HepG2 (cell line): ENCODE results near the gene NEURL4. TPM values are rescaled to one million over a fixed set of nuclear protein-coding genes. Genes with fewer than 3 reads are reported as not detected.

Experiments
- AKAP8 ChIP-seq: sonication (generic); formaldehyde crosslinking; IDR thresholded peaks from 2 replicates; pipeline ENCODE4 v1.5.1; 2020; ENCODE audit warnings: mild to moderate bottlenecking, missing genetic modification reagents
- ATF7-NPFF ChIP-seq: sonication (generic); formaldehyde crosslinking; IDR thresholded peaks from 2 replicates; pipeline ENCODE4 v1.8.1; 2023; ENCODE audit warnings: mild to moderate bottlenecking, low read depth, missing genetic modification reagents, moderate library complexity
- CHCHD3 ChIP-seq: sonication (generic); formaldehyde crosslinking; IDR thresholded peaks from 2 replicates; pipeline ENCODE4 v1.8.0; 2022; ENCODE audit warnings: mild to moderate bottlenecking, missing genetic modification reagents, moderate library complexity
- FOSL2 ChIP-seq: sonication (generic); formaldehyde crosslinking; IDR thresholded peaks from 2 replicates; pipeline ENCODE4 v1.4.0; 2020; ENCODE audit warnings: missing genetic modification reagents
- FOXK2 ChIP-seq: fragments of 450-650 bp; IDR thresholded peaks from 2 replicates; pipeline ENCODE4 v1.6.1; 2016
- HES4 ChIP-seq: sonication (generic); formaldehyde crosslinking; IDR thresholded peaks from 2 replicates; pipeline ENCODE4 v1.9.0; 2021; ENCODE audit warnings: mild to moderate bottlenecking, missing genetic modification reagents, borderline replicate concordance
- HMGXB4 ChIP-seq, 2 experiments: sonication (generic) in 1 of 2; formaldehyde crosslinking in 1 of 2; IDR thresholded peaks; 2 replicates each; pipeline versions ENCODE4 v1.4.0 to v1.6.1; 2018 to 2020; ENCODE audit warnings: missing genetic modification reagents in 2 of 2, borderline replicate concordance in 1 of 2, low read depth in 1 of 2, mild to moderate bottlenecking in 1 of 2, missing biosample characterization in 1 of 2
- JARID2 ChIP-seq: sonication (generic); formaldehyde crosslinking; IDR thresholded peaks from 2 replicates; pipeline ENCODE4 v1.8.1; 2023; ENCODE audit warnings: missing genetic modification reagents, inconsistent platforms; ENCODE audit not compliant: insufficient replicate concordance
- KLF9 ChIP-seq: IDR thresholded peaks from 2 replicates; pipeline ENCODE4 v1.6.1; 2016; ENCODE audit warnings: low read depth
- NCOR1 ChIP-seq: fragments of 200-600 bp; sonication (generic); IDR thresholded peaks from 2 replicates; pipeline ENCODE4 v1.7.0; 2017; ENCODE audit warnings: antibody characterized with exemption, low read length, borderline replicate concordance
- NKX3-1 ChIP-seq: sonication (generic); formaldehyde crosslinking; IDR thresholded peaks from 2 replicates; pipeline ENCODE4 v1.5.0; 2020; ENCODE audit warnings: missing genetic modification reagents
- POLR2A ChIP-seq, 2 experiments: IDR thresholded peaks; 2 replicates each; pipeline ENCODE4 v1.6.1; 2011; ENCODE audit warnings: low read depth in 2 of 2, low read length in 2 of 2, mild to moderate bottlenecking in 1 of 2, moderate library complexity in 1 of 2; ENCODE audit not compliant: insufficient read depth in 1 of 2
- SP1 ChIP-seq, 2 experiments: fragments of 450-650 bp in 1 of 2; sonication (generic) in 1 of 2; formaldehyde crosslinking in 1 of 2; IDR thresholded peaks; 2 replicates each; pipeline versions ENCODE4 v1.4.0 to v1.6.1; 2016 to 2020; ENCODE audit warnings: missing genetic modification reagents in 1 of 2
- TARDBP ChIP-seq: sonication (generic); formaldehyde crosslinking; IDR thresholded peaks from 2 replicates; pipeline ENCODE4 v1.8.0; 2022; ENCODE audit warnings: mild to moderate bottlenecking, missing genetic modification reagents
- TOE1 ChIP-seq: sonication (generic); formaldehyde crosslinking; IDR thresholded peaks from 2 replicates; pipeline ENCODE4 v1.4.0; 2020; ENCODE audit warnings: mild to moderate bottlenecking, missing genetic modification reagents
- ZNF207 ChIP-seq: fragments of 450-650 bp; IDR thresholded peaks from 2 replicates; pipeline ENCODE4 v1.6.1; 2016; ENCODE audit warnings: antibody characterized with exemption, borderline replicate concordance
- ZNF256 ChIP-seq: sonication (generic); formaldehyde crosslinking; conservative IDR thresholded peaks from 2 replicates; pipeline ENCODE4 v1.4.0; 2020; ENCODE audit warnings: missing genetic modification reagents
- ZNF30 ChIP-seq: sonication (generic); formaldehyde crosslinking; IDR thresholded peaks from 2 replicates; pipeline ENCODE4 v1.5.0; 2020; ENCODE audit warnings: mild to moderate bottlenecking, missing genetic modification reagents
- ZNF510 ChIP-seq: sonication (generic); formaldehyde crosslinking; IDR thresholded peaks from 2 replicates; pipeline ENCODE4 v1.4.0; 2020; ENCODE audit warnings: low read depth, mild to moderate bottlenecking, missing genetic modification reagents
- ZNF552 ChIP-seq: sonication (generic); formaldehyde crosslinking; IDR thresholded peaks from 2 replicates; pipeline ENCODE4 v1.9.0; 2022; ENCODE audit warnings: missing genetic modification reagents, mild to moderate bottlenecking, borderline replicate concordance
- polyA plus RNA-seq, 8 experiments: library from polyadenylated mRNA; depleted of rRNA in 3 of 8; stranded (reverse) in 7 of 8; unstranded in 1 of 8; fragments of >200 nt; fragmentation: Illumina TruSeq in 4 of 8; extraction: Trizol in 4 of 8; gene quantifications; 2 replicates each; pipeline versions ENCODE4 v1.2.1 to v1.2.3, GENCODE V29; 2011 to 2016; ENCODE audit warnings: low read depth in 4 of 8, missing spikeins in 1 of 8, mixed read lengths in 1 of 8; ENCODE audit not compliant: insufficient read depth in 1 of 8
- total RNA-seq, 5 experiments: library from RNA; depleted of rRNA; stranded (reverse); fragments of >200 nt; fragmentation: Illumina TruSeq; extraction: Trizol; gene quantifications; 2 replicates each; pipeline ENCODE4 v1.2.3, GENCODE V29; 2016; ENCODE audit warnings: low read depth in 1 of 5

The NEURL4 gene
- total and polyA plus RNA-seq, 2 of the 13 experiments (the other 11 are each of a cell fraction or from before 2014, with no cell fraction given) = 14.8 to 15.7 TPM

- TF ChIP-seq NCOR1 = no peak; the same call in 1 of the 2 replicates
- TF ChIP-seq ZNF256 (CRISPR knock-in tag) = no peak
- no peak for TF ChIP-seq NKX3-1 (CRISPR knock-in tag)
- no peak for TF ChIP-seq HMGXB4 (CRISPR knock-in tag; IDR thresholded peaks at IDR 0.05; ENCODE audit: borderline replicate concordance in 1 of 2, low read depth in 1 of 2)
- TF ChIP-seq ZNF552 (CRISPR knock-in tag) = no peak
- TF ChIP-seq HES4 (CRISPR knock-in tag) = no peak; the same call in 1 of the 2 replicates
- peak; percentile 44 to 58; a peak in 1 of 4 replicates for TF ChIP-seq POLR2A (IDR thresholded peaks at IDR 0.05; ENCODE audit: insufficient read depth in 1 of 2, low read depth in 2 of 2, low read length in 2 of 2)
- no peak for TF ChIP-seq ZNF207
- TF ChIP-seq KLF9 (CRISPR knock-in tag) = peak; percentile 84; the same call in 1 of the 2 replicates
- TF ChIP-seq SP1 (IDR thresholded peaks at IDR 0.05) = 0 out of 2 replicates have a peak, but pooled peaks have one; percentile 32
- peak; percentile 93 for TF ChIP-seq SP1 (CRISPR knock-in tag; IDR thresholded peaks at IDR 0.05)
- no peak for TF ChIP-seq JARID2
- no peak for TF ChIP-seq ATF7-NPFF (CRISPR knock-in tag)
- no peak for TF ChIP-seq FOSL2 (CRISPR knock-in tag)
- no peak for TF ChIP-seq ZNF30 (CRISPR knock-in tag)
- TF ChIP-seq AKAP8 = no peak; the same call in 1 of the 2 replicates
- no peak for TF ChIP-seq CHCHD3
- 0 out of 2 replicates have a peak, but pooled peaks have one; percentile 1 for TF ChIP-seq TOE1 (CRISPR knock-in tag)
- no peak for TF ChIP-seq ZNF510
- no peak for TF ChIP-seq TARDBP (CRISPR knock-in tag)
- no peak for TF ChIP-seq FOXK2
Measured at GRCh38 chr17:7281074-7281952, 47.8 kb downstream of the NEURL4 start, which contains the start of gene SLC2A4 (continued).
